ENCODE results near the gene CCDC85A. TPM values are rescaled to one million over a fixed set of nuclear protein-coding genes. Genes with fewer than 3 reads are reported as not detected.

The CCDC85A gene
- total RNA-seq, 1 experiment from 2014 or later: 3.0 TPM

DNA sequence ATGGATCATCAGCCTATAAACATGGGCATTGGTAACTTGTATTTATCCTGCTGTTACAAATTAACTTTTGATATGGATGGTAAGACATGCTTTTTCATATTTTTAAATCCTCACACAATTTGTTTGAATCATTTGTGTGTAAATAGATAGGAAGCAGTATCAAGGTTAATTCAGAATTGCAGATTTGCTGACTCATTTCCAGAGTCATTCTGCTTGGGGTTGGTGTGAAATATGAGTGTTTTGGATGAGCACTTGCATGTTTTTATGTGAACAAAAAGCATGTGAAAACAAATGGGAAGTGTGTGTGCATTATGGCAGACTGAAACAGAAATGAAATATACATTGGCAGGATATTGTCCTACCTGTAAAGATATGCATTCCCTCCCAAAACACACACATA is 11.8 kb downstream of the CCDC85A start:
- BruUV-seq (replicated peaks): no TSS peak
- H3K9me3 Mint-ChIP-seq (ENCODE audit: low read depth, unreplicated experiment): no peaks in the 10 kb centered on the region
- intact Hi-C loops (cut with micrococcal nuclease; ENCODE audit: unreplicated experiment): loop anchor here (10.0 kb wide), 1 partner anchor 329 kb away; no protein-coding TSS in a partner anchor
- H3K36me3 Mint-ChIP-seq (ENCODE audit: insufficient read depth, unreplicated experiment): no peaks in the 10 kb centered on the region
- no peak overlapping the region for H3K4me3 Mint-ChIP-seq (ENCODE audit: low read depth, unreplicated experiment)
- TF ChIP-seq CTCF (IDR thresholded peaks at IDR 0.05; ENCODE audit: unreplicated experiment): no peak
- DNase-seq: no peak
- H3K27me3 Mint-ChIP-seq (ENCODE audit: unreplicated experiment): peaks cover 5% of the 10 kb centered on the region
- CTCF ChIA-PET: no interaction called here
- no peak overlapping the region for H3K27ac Mint-ChIP-seq (ENCODE audit: unreplicated experiment)
- peaks cover 10% of the 10 kb centered on the region for H3K4me1 Mint-ChIP-seq (ENCODE audit: low read depth, unreplicated experiment)

GRCh38 chr2:56197816-56198215 is 14.0 kb downstream of the CCDC85A start:
- Mint-ChIP-seq H3K4me3 (ENCODE audit: low read depth, unreplicated experiment) (no peak overlapping the region), H3K27ac (ENCODE audit: unreplicated experiment) (no peak overlapping the region), H3K4me1 (ENCODE audit: low read depth, unreplicated experiment) (no peaks in the 10 kb centered on the region), H3K27me3 (ENCODE audit: unreplicated experiment) (no peaks in the 10 kb centered on the region), H3K36me3 (ENCODE audit: insufficient read depth, unreplicated experiment) (no peaks in the 10 kb centered on the region), H3K9me3 (ENCODE audit: low read depth, unreplicated experiment) (no peaks in the 10 kb centered on the region)
- intact Hi-C loops (cut with micrococcal nuclease; ENCODE audit: unreplicated experiment): loop anchor here (10.0 kb wide), 1 partner anchor 327 kb away; no protein-coding TSS in a partner anchor
- CTCF ChIA-PET: no interaction called here
- no TSS peak for BruUV-seq (replicated peaks)
- DNase-seq: no peak
- TF ChIP-seq CTCF (IDR thresholded peaks at IDR 0.05; ENCODE audit: unreplicated experiment): no peak

- H3K27ac Mint-ChIP-seq (ENCODE audit: unreplicated experiment): no peak overlapping the region
- no peaks in the 10 kb centered on the region for H3K9me3 Mint-ChIP-seq (ENCODE audit: low read depth, unreplicated experiment)
- no peak for DNase-seq
- no peak for TF ChIP-seq CTCF (IDR thresholded peaks at IDR 0.05; ENCODE audit: unreplicated experiment)
- H3K27me3 Mint-ChIP-seq (ENCODE audit: unreplicated experiment): no peaks in the 10 kb centered on the region
- intact Hi-C loops (cut with micrococcal nuclease; ENCODE audit: unreplicated experiment): loop anchor here (10.0 kb wide), 1 partner anchor 326 kb away; no protein-coding TSS in a partner anchor
- no TSS peak for BruUV-seq (replicated peaks)
- H3K36me3 Mint-ChIP-seq (ENCODE audit: insufficient read depth, unreplicated experiment): no peaks in the 10 kb centered on the region
- no peak overlapping the region for H3K4me3 Mint-ChIP-seq (ENCODE audit: low read depth, unreplicated experiment)
- no peaks in the 10 kb centered on the region for H3K4me1 Mint-ChIP-seq (ENCODE audit: low read depth, unreplicated experiment)
- CTCF ChIA-PET: no interaction called here
These were observed 15.1 kb downstream of the CCDC85A start for GRCh38 chr2:56198936-56199335.

DNA sequence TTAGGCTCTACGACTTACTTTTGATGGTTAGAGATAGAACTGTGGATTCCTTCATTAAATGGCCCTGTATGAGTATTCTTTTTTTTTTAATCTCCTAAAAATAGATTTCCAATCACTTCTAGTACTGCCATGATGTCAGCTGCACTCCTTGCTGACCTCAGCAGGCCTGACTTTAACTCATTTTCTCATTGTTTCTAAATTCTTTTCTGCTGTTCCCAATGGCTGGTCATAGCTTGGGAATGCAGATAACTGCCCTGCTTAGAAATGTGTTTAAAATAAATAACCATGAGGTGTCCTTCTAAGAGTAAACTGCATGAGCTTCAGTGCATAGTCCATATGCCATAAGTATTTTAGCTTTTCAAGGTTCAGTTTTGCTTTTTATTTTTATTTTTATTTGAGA is 15.7 kb downstream of the CCDC85A start:
- no peak for DNase-seq
- CTCF ChIA-PET: no interaction called here
- Mint-ChIP-seq H3K4me3 (ENCODE audit: low read depth, unreplicated experiment) (no peak overlapping the region), H3K27me3 (ENCODE audit: unreplicated experiment) (no peaks in the 10 kb centered on the region), H3K4me1 (ENCODE audit: low read depth, unreplicated experiment) (no peaks in the 10 kb centered on the region), H3K9me3 (ENCODE audit: low read depth, unreplicated experiment) (no peaks in the 10 kb centered on the region), H3K36me3 (ENCODE audit: insufficient read depth, unreplicated experiment) (no peaks in the 10 kb centered on the region), H3K27ac (ENCODE audit: unreplicated experiment) (no peak overlapping the region)
- intact Hi-C loops (cut with micrococcal nuclease; ENCODE audit: unreplicated experiment): loop anchor here (10.0 kb wide), 1 partner anchor 325 kb away; no protein-coding TSS in a partner anchor
- TF ChIP-seq CTCF (IDR thresholded peaks at IDR 0.05; ENCODE audit: unreplicated experiment): no peak
- no TSS peak for BruUV-seq (replicated peaks)
